IPS-18a (cell line): Measurements from ENCODE around the gene IFI27L1.

ENCODE experiments used
- H3K27ac ChIP-seq: one replicate; pipeline ENCODE4 v1.5.1; 2013; ENCODE audit warnings: low read length
- H3K27me3 ChIP-seq: one replicate; pipeline ENCODE4 v1.6.1; 2013; ENCODE audit warnings: mild to moderate bottlenecking, low read length; ENCODE audit not compliant: control insufficient read depth, insufficient read depth
- H3K36me3 ChIP-seq: one replicate; pipeline ENCODE4 v1.6.1; 2013; ENCODE audit warnings: low read depth, low read length; ENCODE audit not compliant: control insufficient read depth
- H3K4me1 ChIP-seq: one replicate; pipeline ENCODE4 v1.6.1; 2013; ENCODE audit warnings: low read depth, low read length; ENCODE audit not compliant: control insufficient read depth
- H3K4me3 ChIP-seq: one replicate; pipeline ENCODE4 v1.5.1; 2013; ENCODE audit warnings: low read length
- H3K9ac ChIP-seq: one replicate; pipeline ENCODE4 v1.6.1; 2013; ENCODE audit warnings: mild to moderate bottlenecking, low read length, moderate library complexity
- H3K9me3 ChIP-seq: one replicate; pipeline ENCODE4 v1.6.1; 2013; ENCODE audit warnings: low read depth, low read length; ENCODE audit not compliant: control insufficient read depth

Gene IFI27L1

DNA sequence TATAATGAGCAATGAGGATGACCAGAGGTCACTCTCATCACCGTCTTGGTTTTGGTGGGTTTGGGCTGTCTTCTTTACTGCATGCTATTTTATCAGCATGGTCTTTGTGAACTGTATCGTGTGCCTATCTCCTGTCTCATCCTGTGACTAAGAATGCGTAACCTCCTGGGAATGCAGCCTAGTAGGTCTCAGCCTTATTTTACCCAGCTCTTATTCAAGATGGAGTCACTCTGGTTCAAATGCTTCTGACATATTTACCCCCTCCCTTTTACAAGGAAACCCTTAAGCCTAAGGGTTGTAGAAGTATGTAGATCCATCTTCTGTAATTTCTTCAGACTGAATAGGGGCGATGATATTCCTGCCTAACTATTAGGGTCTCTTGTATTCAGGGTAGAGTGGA is 8.4 kb downstream of the IFI27L1 start:
- Histone ChIP-seq H3K27ac (no peak overlapping the region), H3K4me3 (no peak overlapping the region), H3K9me3 (no peaks in the 10 kb centered on the region), H3K9ac (no peak overlapping the region), H3K27me3 (no peaks in the 10 kb centered on the region), H3K4me1 (no peaks in the 10 kb centered on the region), H3K36me3 (no peaks in the 10 kb centered on the region)

- Histone ChIP-seq H3K27ac (no peak overlapping the region), H3K4me3 (no peak overlapping the region), H3K9ac (no peak overlapping the region), H3K27me3 (no peaks in the 10 kb centered on the region), H3K4me1 (no peaks in the 10 kb centered on the region), H3K9me3 (no peaks in the 10 kb centered on the region), H3K36me3 (no peaks in the 10 kb centered on the region)
These were observed 12.3 kb downstream of the IFI27L1 start for GRCh38 chr14:94093418-94093817.

- Histone ChIP-seq H3K36me3 (no peaks in the 10 kb centered on the region), H3K4me1 (no peaks in the 10 kb centered on the region), H3K4me3 (no peak overlapping the region), H3K27ac (no peak overlapping the region), H3K9ac (no peak overlapping the region), H3K9me3 (no peaks in the 10 kb centered on the region), H3K27me3 (no peaks in the 10 kb centered on the region)
These were observed 16.0 kb downstream of the IFI27L1 start for GRCh38 chr14:94097091-94097490.

GRCh38 chr14:94098326-94098992 is 17.3 kb downstream of the IFI27L1 start:
- H3K36me3 ChIP-seq = no peaks in the 10 kb centered on the region
- no peak overlapping the region for H3K27ac ChIP-seq
- no peak overlapping the region for H3K4me3 ChIP-seq
- H3K27me3 ChIP-seq = no peaks in the 10 kb centered on the region
- no peaks in the 10 kb centered on the region for H3K9me3 ChIP-seq
- no peak overlapping the region for H3K9ac ChIP-seq
- H3K4me1 ChIP-seq = no peaks in the 10 kb centered on the region

DNA sequence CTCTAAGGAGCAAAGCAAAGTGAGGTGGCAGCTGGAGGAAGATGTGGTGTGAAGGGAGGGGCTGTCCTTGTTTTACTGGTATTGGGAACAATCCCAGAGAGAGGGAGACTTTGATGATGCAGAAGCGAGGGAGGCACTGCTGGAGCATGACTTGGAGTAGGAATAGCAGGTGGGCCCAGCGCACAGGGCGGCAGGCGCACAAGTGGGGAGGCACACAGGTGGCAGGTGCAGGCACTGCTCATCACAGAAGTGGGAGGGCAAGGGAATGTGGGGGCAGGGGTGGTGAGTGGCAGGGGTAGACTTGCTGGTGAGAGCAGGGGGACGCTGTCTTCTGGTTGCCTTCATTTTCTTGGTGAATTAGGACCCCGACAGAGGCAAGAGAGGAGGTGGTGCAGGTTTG is 17.9 kb downstream of the IFI27L1 start:
- no peak overlapping the region for H3K9ac ChIP-seq
- no peaks in the 10 kb centered on the region for H3K27me3 ChIP-seq
- H3K27ac ChIP-seq = no peak overlapping the region
- H3K9me3 ChIP-seq = no peaks in the 10 kb centered on the region
- H3K4me3 ChIP-seq = no peak overlapping the region
- no peaks in the 10 kb centered on the region for H3K4me1 ChIP-seq
- no peaks in the 10 kb centered on the region for H3K36me3 ChIP-seq

GRCh38 chr14:94100847-94101246 is 19.7 kb downstream of the IFI27L1 start:
- no peaks in the 10 kb centered on the region for H3K4me1 ChIP-seq
- no peak overlapping the region for H3K27ac ChIP-seq
- H3K9me3 ChIP-seq = no peaks in the 10 kb centered on the region

GRCh38 chr14:94101748-94102147 is 20.6 kb downstream of the IFI27L1 start:
- H3K36me3 ChIP-seq = no peaks in the 10 kb centered on the region
- no peaks in the 10 kb centered on the region for H3K4me1 ChIP-seq
- no peaks in the 10 kb centered on the region for H3K27me3 ChIP-seq
- no peak overlapping the region for H3K9ac ChIP-seq
- no peak overlapping the region for H3K27ac ChIP-seq
- no peak overlapping the region for H3K4me3 ChIP-seq
- H3K9me3 ChIP-seq = no peaks in the 10 kb centered on the region

More at GRCh38 chr14:94100847-94101246, 19.7 kb downstream of the IFI27L1 start:
- no peak overlapping the region for H3K9ac ChIP-seq
- H3K27me3 ChIP-seq = no peaks in the 10 kb centered on the region
- no peak overlapping the region for H3K4me3 ChIP-seq
- H3K36me3 ChIP-seq = no peaks in the 10 kb centered on the region

GRCh38 chr14:94102768-94103482 is 21.8 kb downstream of the IFI27L1 start:
- Histone ChIP-seq H3K9me3 (no peaks in the 10 kb centered on the region), H3K36me3 (no peaks in the 10 kb centered on the region), H3K4me1 (no peaks in the 10 kb centered on the region), H3K27me3 (no peaks in the 10 kb centered on the region), H3K9ac (no peak overlapping the region), H3K4me3 (no peak overlapping the region), H3K27ac (no peak overlapping the region)

- H3K4me3 ChIP-seq = no peak overlapping the region
- H3K9ac ChIP-seq = no peak overlapping the region
- H3K27ac ChIP-seq = no peak overlapping the region
- H3K27me3 ChIP-seq = no peaks in the 10 kb centered on the region
- no peaks in the 10 kb centered on the region for H3K36me3 ChIP-seq
- no peaks in the 10 kb centered on the region for H3K4me1 ChIP-seq
- no peaks in the 10 kb centered on the region for H3K9me3 ChIP-seq
These were observed 22.5 kb downstream of the IFI27L1 start for GRCh38 chr14:94103554-94104150.

DNA sequence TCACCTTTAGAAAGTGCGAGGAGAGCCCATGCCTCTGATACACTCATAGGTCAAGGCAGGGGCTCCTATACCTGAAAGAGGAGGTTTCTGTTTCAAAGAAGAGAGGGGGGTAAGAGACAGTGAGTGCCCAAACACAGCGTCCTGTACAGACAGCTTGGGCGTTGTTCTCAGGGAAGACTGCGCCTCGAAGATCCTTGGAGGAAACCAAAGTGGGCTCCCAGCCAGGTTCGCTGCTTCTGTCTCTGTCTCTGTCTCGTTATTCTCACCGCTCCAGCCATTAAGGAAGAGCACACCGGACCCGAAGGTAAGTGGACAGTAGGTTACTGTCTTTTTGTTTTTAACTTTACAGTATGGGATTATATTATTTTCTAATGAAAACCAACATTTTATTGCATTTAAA is 23.6 kb downstream of the IFI27L1 start:
- no peak overlapping the region for H3K4me3 ChIP-seq
- no peaks in the 10 kb centered on the region for H3K9me3 ChIP-seq
- no peaks in the 10 kb centered on the region for H3K4me1 ChIP-seq
- H3K9ac ChIP-seq = no peak overlapping the region
- no peak overlapping the region for H3K27ac ChIP-seq
- H3K36me3 ChIP-seq = no peaks in the 10 kb centered on the region
- no peaks in the 10 kb centered on the region for H3K27me3 ChIP-seq

DNA sequence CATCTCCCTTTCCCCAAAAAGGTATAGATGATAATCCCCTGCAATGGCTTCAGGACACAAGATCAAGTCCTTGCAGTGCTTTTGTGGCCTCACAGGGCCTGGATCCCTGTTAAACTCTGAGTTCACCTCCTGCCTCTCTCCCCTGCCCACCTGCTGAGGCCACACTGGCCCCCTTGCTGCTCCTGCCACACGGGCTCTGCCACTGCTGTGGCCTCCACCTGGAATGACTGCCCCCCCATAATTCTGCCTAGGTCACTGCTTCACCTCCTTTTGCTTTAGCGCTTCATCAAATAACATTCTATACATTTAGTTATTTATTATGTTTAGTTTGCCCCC is 28.8 kb downstream of the IFI27L1 start:
- no peaks in the 10 kb centered on the region for H3K27me3 ChIP-seq
- H3K4me1 ChIP-seq = no peaks in the 10 kb centered on the region
- H3K27ac ChIP-seq = no peak overlapping the region
- H3K36me3 ChIP-seq = no peaks in the 10 kb centered on the region
- H3K9me3 ChIP-seq = no peaks in the 10 kb centered on the region
- H3K9ac ChIP-seq = no peak overlapping the region
- H3K4me3 ChIP-seq = no peak overlapping the region
